Epithelial cell of prostate (primary cell): Measurements from ENCODE around the gene MEIKIN.

ENCODE experiments used
- DNase-seq: peaks from one replicate; pipeline ENCODE4 v3.0.0-alpha.2; 2011; ENCODE audit warnings: low read depth, low spot score
- H3K27ac ChIP-seq: fragments of 450-650 bp; 2 replicates; pipeline ENCODE4 v1.5.1; 2017; ENCODE audit warnings: mild to moderate bottlenecking

Gene MEIKIN

GRCh38 chr5:131818001-131818724, 127.3 kb downstream of the MEIKIN start:
- H3K27ac ChIP-seq = no peak overlapping the region
- DNase-seq = no peak

- no peak overlapping the region for H3K27ac ChIP-seq
- peak; percentile 16 for DNase-seq
Observed at GRCh38 chr5:131814990-131815389, 130.5 kb downstream of the MEIKIN start.

GRCh38 chr5:131812371-131813160, 132.9 kb downstream of the MEIKIN start:
- DNase-seq = no peak
- no peak overlapping the region for H3K27ac ChIP-seq

GRCh38 chr5:131810510-131811249, 134.8 kb downstream of the MEIKIN start:
- H3K27ac ChIP-seq = no peak overlapping the region
- no peak for DNase-seq

GRCh38 chr5:131796793-131797693, 148.4 kb downstream of the MEIKIN start, which contains the start of gene FNIP1:
Gene FNIP1 (minus strand): TSS chr5:131797017. CDS start chr5:131796921, 96 bp downstream.
- DNase-seq = peak; percentile 77
- H3K27ac ChIP-seq = peak within 1 kb of the TSS; percentile 76

- H3K27ac ChIP-seq = peak overlapping the region; percentile 76
- no peak for DNase-seq
Observed at GRCh38 chr5:131795879-131796792, 149.3 kb downstream of the MEIKIN start.

- no peak overlapping the region for H3K27ac ChIP-seq
- no peak for DNase-seq
Observed at GRCh38 chr5:131795228-131795627, 150.2 kb downstream of the MEIKIN start.

GRCh38 chr5:131794586-131794985, 150.9 kb downstream of the MEIKIN start:
- no peak overlapping the region for H3K27ac ChIP-seq

GRCh38 chr5:131792896-131793295, 152.6 kb downstream of the MEIKIN start:
- no peak for DNase-seq
- no peak overlapping the region for H3K27ac ChIP-seq

More at GRCh38 chr5:131794586-131794985, 150.9 kb downstream of the MEIKIN start:
- no peak for DNase-seq

- no peak overlapping the region for H3K27ac ChIP-seq
- no peak for DNase-seq
Observed at GRCh38 chr5:131791866-131792265, 153.6 kb downstream of the MEIKIN start.

- H3K27ac ChIP-seq = no peak overlapping the region
- DNase-seq = no peak
Observed at GRCh38 chr5:131790550-131790949, 154.9 kb downstream of the MEIKIN start.

GRCh38 chr5:131789765-131790164, 155.7 kb downstream of the MEIKIN start:
- no peak for DNase-seq
- H3K27ac ChIP-seq = no peak overlapping the region

- H3K27ac ChIP-seq = no peak overlapping the region
- no peak for DNase-seq
Observed at GRCh38 chr5:131787736-131788135, 157.7 kb downstream of the MEIKIN start.

GRCh38 chr5:131786900-131787692, 158.4 kb downstream of the MEIKIN start:
- no peak for DNase-seq
- no peak overlapping the region for H3K27ac ChIP-seq

- no peak for DNase-seq
Observed at GRCh38 chr5:131786036-131786435, 159.4 kb downstream of the MEIKIN start.

GRCh38 chr5:131783874-131784273, 161.6 kb downstream of the MEIKIN start:
- no peak for DNase-seq
- H3K27ac ChIP-seq = no peak overlapping the region

More at GRCh38 chr5:131786036-131786435, 159.4 kb downstream of the MEIKIN start:
- H3K27ac ChIP-seq = no peak overlapping the region

- H3K27ac ChIP-seq = no peak overlapping the region
Observed at GRCh38 chr5:131783357-131783756, 162.1 kb downstream of the MEIKIN start.

GRCh38 chr5:131782717-131783116, 162.7 kb downstream of the MEIKIN start:
- H3K27ac ChIP-seq = no peak overlapping the region

More at GRCh38 chr5:131783357-131783756, 162.1 kb downstream of the MEIKIN start:
- no peak for DNase-seq

More at GRCh38 chr5:131782717-131783116, 162.7 kb downstream of the MEIKIN start:
- no peak for DNase-seq
